Measurements from ENCODE around the gene NSUN3. TPM values are rescaled to one million over a fixed set of nuclear protein-coding genes. Genes with fewer than 3 reads are reported as not detected.

NSUN3 gene
- total RNA-seq, 2 experiments from 2014 or later: 15.4 to 17.1 TPM

- Mint-ChIP-seq H3K9me3 (ENCODE audit: low read depth) (peaks cover 2% of the 10 kb centered on the region), H3K27ac (no peak overlapping the region), H3K4me1 (no peaks in the 10 kb centered on the region), H3K4me3 (no peak overlapping the region), H3K27me3 (peaks cover 2% of the 10 kb centered on the region), H3K36me3 (ENCODE audit: low read depth) (peaks cover 23% of the 10 kb centered on the region)
- no peak for ATAC-seq
- ChIA-PET CTCF (interaction anchor here (1.1 kb wide), 1 partner anchor 8 kb away, joined by 3 read pairs; no protein-coding TSS in a partner anchor), POLR2A (interaction anchor here (0.7 kb wide), 1 partner anchor 60 kb away, joined by 5 read pairs; no protein-coding TSS in a partner anchor)
- peak; percentile 6 for DNase-seq
- intact Hi-C loops (cut with DNase I, micrococcal nuclease): no loop called here
These were observed 67.8 kb downstream of the NSUN3 start for GRCh38 chr3:94130690-94131089.

DNA sequence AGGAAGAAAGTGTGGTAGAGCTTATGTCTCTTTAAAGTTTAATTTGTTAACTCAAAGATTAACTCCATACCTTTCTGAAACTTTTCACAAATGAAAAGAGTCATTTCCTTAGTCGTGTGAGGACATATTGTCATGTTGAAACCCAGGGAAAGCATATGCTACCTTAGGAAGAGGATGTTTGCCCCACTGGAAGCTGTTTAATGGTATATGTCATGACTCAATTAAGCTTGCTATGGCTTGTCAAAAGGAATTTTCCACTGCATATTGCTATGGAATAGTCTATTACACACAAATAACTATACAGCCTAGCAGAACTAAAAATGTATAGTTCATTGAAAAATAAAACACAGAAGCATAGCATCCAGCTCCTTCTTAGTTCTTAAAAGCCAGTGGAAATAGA is 69.9 kb downstream of the NSUN3 start:
- H3K4me1 Mint-ChIP-seq: no peaks in the 10 kb centered on the region
- H3K27me3 Mint-ChIP-seq: peaks cover 7% of the 10 kb centered on the region
- peaks cover 2% of the 10 kb centered on the region for H3K9me3 Mint-ChIP-seq (ENCODE audit: low read depth)
- POLR2A ChIA-PET: no interaction called here
- DNase-seq: no peak
- CTCF ChIA-PET: interaction anchor here (0.5 kb wide), 1 partner anchor 112 kb away, joined by 3 read pairs; no protein-coding TSS in a partner anchor
- no peak overlapping the region for H3K27ac Mint-ChIP-seq
- ATAC-seq: no peak
- intact Hi-C loops (cut with DNase I, micrococcal nuclease): no loop called here
- H3K36me3 Mint-ChIP-seq (ENCODE audit: low read depth): peaks cover 10% of the 10 kb centered on the region
- H3K4me3 Mint-ChIP-seq: no peak overlapping the region

DNA sequence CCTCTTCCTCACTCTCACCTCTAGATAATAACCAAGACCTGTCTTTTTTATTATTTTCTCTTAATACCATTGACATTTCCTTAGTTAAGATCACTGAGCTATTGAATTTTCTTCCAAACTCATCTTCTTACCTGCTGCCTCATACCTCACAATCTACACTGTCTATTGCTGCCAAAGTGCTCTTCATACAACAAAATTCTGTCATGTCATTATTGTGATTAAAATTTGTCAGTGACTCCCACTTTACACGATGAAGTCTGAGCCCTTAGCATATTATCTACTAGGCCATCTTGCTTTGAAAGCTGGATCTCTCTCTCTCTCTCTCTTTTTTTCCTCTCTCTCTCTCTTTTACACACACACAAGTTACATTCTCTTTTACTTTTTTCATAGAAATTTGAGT is 73.3 kb downstream of the NSUN3 start:
- H3K36me3 Mint-ChIP-seq (ENCODE audit: low read depth): no peaks in the 10 kb centered on the region
- peaks cover 7% of the 10 kb centered on the region for H3K27me3 Mint-ChIP-seq
- ChIA-PET CTCF (no interaction called here), POLR2A (no interaction called here)
- intact Hi-C loops (cut with DNase I, micrococcal nuclease): no loop called here
- H3K9me3 Mint-ChIP-seq (ENCODE audit: low read depth): peaks cover 2% of the 10 kb centered on the region
- H3K27ac Mint-ChIP-seq: no peak overlapping the region
- ATAC-seq (no peak), DNase-seq (no peak)
- H3K4me1 Mint-ChIP-seq: no peaks in the 10 kb centered on the region
- H3K4me3 Mint-ChIP-seq: no peak overlapping the region

- no peaks in the 10 kb centered on the region for H3K4me1 Mint-ChIP-seq
- POLR2A ChIA-PET: no interaction called here
- DNase-seq (no peak), ATAC-seq (no peak)
- CTCF ChIA-PET: no interaction called here
- H3K36me3 Mint-ChIP-seq (ENCODE audit: low read depth): no peaks in the 10 kb centered on the region
- no peak overlapping the region for H3K27ac Mint-ChIP-seq
- H3K4me3 Mint-ChIP-seq: no peak overlapping the region
- peaks cover 2% of the 10 kb centered on the region for H3K9me3 Mint-ChIP-seq (ENCODE audit: low read depth)
- peaks cover 7% of the 10 kb centered on the region for H3K27me3 Mint-ChIP-seq
- intact Hi-C loops (cut with DNase I, micrococcal nuclease): no loop called here
These were observed 74.5 kb downstream of the NSUN3 start for GRCh38 chr3:94137377-94137776.

- Mint-ChIP-seq H3K4me1 (no peaks in the 10 kb centered on the region), H3K9me3 (ENCODE audit: low read depth) (no peaks in the 10 kb centered on the region), H3K36me3 (ENCODE audit: low read depth) (no peaks in the 10 kb centered on the region), H3K27me3 (peaks cover 9% of the 10 kb centered on the region), H3K4me3 (no peak overlapping the region), H3K27ac (no peak overlapping the region)
- CTCF ChIA-PET: interaction anchor here (0.6 kb wide), 2 partner anchors 24 to 173 kb away, joined by 3 read pairs; no protein-coding TSS in a partner anchor
- POLR2A ChIA-PET: no interaction called here
- ATAC-seq (no peak), DNase-seq (no peak)
- intact Hi-C loops (cut with DNase I, micrococcal nuclease): no loop called here
These were observed 83.6 kb downstream of the NSUN3 start for GRCh38 chr3:94146455-94146854.

- ChIA-PET CTCF (interaction anchor here (0.6 kb wide), 2 partner anchors 24 to 174 kb away, joined by 3 read pairs; no protein-coding TSS in a partner anchor), POLR2A (no interaction called here)
- no peaks in the 10 kb centered on the region for H3K36me3 Mint-ChIP-seq (ENCODE audit: low read depth)
These were observed 84.2 kb downstream of the NSUN3 start for GRCh38 chr3:94147012-94147411.

GRCh38 chr3:94150113-94150512 is 87.3 kb downstream of the NSUN3 start:
- CTCF ChIA-PET: interaction anchor here (1.5 kb wide), 1 partner anchor 84 kb away, joined by 3 read pairs; no protein-coding TSS in a partner anchor
- peaks cover 14% of the 10 kb centered on the region for H3K27me3 Mint-ChIP-seq
- no peaks in the 10 kb centered on the region for H3K4me1 Mint-ChIP-seq
- intact Hi-C loops (cut with DNase I, micrococcal nuclease): no loop called here
- POLR2A ChIA-PET: no interaction called here
- H3K9me3 Mint-ChIP-seq (ENCODE audit: low read depth): no peaks in the 10 kb centered on the region
- DNase-seq: no peak
- H3K27ac Mint-ChIP-seq: no peak overlapping the region
- H3K36me3 Mint-ChIP-seq (ENCODE audit: low read depth): no peaks in the 10 kb centered on the region
- no peak for ATAC-seq
- H3K4me3 Mint-ChIP-seq: no peak overlapping the region

More at GRCh38 chr3:94147012-94147411, 84.2 kb downstream of the NSUN3 start:
- H3K27me3 Mint-ChIP-seq: peaks cover 12% of the 10 kb centered on the region
- no peak overlapping the region for H3K27ac Mint-ChIP-seq
- H3K4me1 Mint-ChIP-seq: no peaks in the 10 kb centered on the region
- no peak for DNase-seq
- ATAC-seq: no peak
- H3K4me3 Mint-ChIP-seq: no peak overlapping the region
- H3K9me3 Mint-ChIP-seq (ENCODE audit: low read depth): no peaks in the 10 kb centered on the region
- intact Hi-C loops (cut with DNase I, micrococcal nuclease): no loop called here

- H3K4me3 Mint-ChIP-seq: no peak overlapping the region
- no peaks in the 10 kb centered on the region for H3K9me3 Mint-ChIP-seq (ENCODE audit: low read depth)
- H3K36me3 Mint-ChIP-seq (ENCODE audit: low read depth): no peaks in the 10 kb centered on the region
- intact Hi-C loops (cut with DNase I, micrococcal nuclease): no loop called here
- ChIA-PET POLR2A (no interaction called here), CTCF (no interaction called here)
- no peaks in the 10 kb centered on the region for H3K4me1 Mint-ChIP-seq
- no peak for ATAC-seq
- peaks cover 10% of the 10 kb centered on the region for H3K27me3 Mint-ChIP-seq
- DNase-seq: no peak
- H3K27ac Mint-ChIP-seq: no peak overlapping the region
These were observed 93.8 kb downstream of the NSUN3 start for GRCh38 chr3:94156626-94157025.

DNA sequence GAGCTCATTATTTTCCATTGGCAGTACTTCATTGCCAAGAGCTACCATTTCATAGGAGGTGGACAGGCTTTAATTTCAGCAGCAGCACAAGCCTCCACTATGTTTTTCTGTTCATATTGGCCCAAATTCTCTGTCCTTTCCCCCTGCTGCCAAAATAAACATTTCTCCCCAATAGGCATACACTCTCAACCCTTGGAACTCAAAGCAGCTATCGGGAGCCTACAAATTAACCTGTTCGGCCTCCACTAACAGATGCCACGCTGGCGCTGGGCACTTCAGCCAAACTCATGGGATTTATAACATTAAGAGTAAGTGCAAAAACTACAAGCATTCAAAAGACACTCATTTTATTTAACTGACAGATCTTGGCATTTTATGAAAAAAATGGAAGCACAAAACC is 95.7 kb downstream of the NSUN3 start:
- ChIA-PET CTCF (no interaction called here), POLR2A (no interaction called here)
- Mint-ChIP-seq H3K4me1 (no peaks in the 10 kb centered on the region), H3K4me3 (no peak overlapping the region), H3K27ac (no peak overlapping the region), H3K27me3 (peaks cover 7% of the 10 kb centered on the region), H3K36me3 (ENCODE audit: low read depth) (no peaks in the 10 kb centered on the region), H3K9me3 (ENCODE audit: low read depth) (no peaks in the 10 kb centered on the region)
- intact Hi-C loops (cut with DNase I, micrococcal nuclease): no loop called here
- ATAC-seq (no peak), DNase-seq (no peak)

DNA sequence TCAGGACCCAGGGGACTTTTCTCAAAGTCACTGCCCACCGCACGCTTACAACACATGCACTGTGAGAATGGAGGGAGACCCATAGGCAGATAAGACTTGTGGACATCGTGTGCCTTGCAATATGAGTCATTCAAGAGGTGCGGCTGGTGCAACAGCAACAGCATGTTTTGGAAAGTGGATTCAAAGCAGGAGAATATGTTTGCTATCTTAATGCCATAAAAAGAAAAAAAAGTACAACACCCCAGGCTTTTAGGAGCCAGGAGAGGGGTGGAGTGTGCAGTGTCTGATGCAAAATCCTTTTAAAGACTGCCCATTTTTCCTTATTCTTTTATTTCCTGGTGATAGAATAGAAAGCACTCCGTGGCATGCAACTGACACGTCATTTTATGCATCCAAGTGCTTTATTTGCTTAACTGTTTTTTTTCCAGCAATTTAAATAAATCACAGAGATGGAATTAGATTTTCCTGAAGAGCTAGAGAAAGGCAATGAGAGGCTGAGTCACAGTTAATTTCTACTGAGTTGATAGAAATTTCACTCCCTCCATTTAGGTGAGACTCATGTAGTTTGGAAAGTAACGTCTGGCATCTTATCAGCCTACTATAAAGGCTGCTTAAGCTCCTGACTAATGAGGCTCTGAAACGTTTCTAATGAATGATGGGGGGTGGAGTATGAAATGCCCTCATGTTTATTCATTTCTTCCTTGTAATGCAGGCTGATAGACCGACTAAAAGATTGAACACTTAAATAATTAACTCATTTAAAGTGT is 96.4 kb downstream of the NSUN3 start:
- Mint-ChIP-seq H3K4me1 (no peaks in the 10 kb centered on the region), H3K36me3 (ENCODE audit: low read depth) (no peaks in the 10 kb centered on the region), H3K27me3 (peaks cover 5% of the 10 kb centered on the region), H3K9me3 (ENCODE audit: low read depth) (no peaks in the 10 kb centered on the region), H3K27ac (no peak overlapping the region), H3K4me3 (no peak overlapping the region)
- ChIA-PET POLR2A (no interaction called here), CTCF (no interaction called here)
- DNase-seq (no peak), ATAC-seq (no peak)
- intact Hi-C loops (cut with DNase I, micrococcal nuclease): no loop called here

- intact Hi-C loops (cut with DNase I, micrococcal nuclease): no loop called here
- Mint-ChIP-seq H3K27me3 (peaks cover 7% of the 10 kb centered on the region), H3K36me3 (ENCODE audit: low read depth) (no peaks in the 10 kb centered on the region), H3K4me1 (no peaks in the 10 kb centered on the region), H3K9me3 (ENCODE audit: low read depth) (no peaks in the 10 kb centered on the region), H3K27ac (no peak overlapping the region), H3K4me3 (no peak overlapping the region)
- ChIA-PET POLR2A (no interaction called here), CTCF (no interaction called here)
- DNase-seq (peak; percentile 35), ATAC-seq (peak; percentile 96)
These were observed 99.8 kb downstream of the NSUN3 start for GRCh38 chr3:94162700-94163099.

- POLR2A ChIA-PET: no interaction called here
- Mint-ChIP-seq H3K36me3 (ENCODE audit: low read depth) (no peaks in the 10 kb centered on the region), H3K4me1 (no peaks in the 10 kb centered on the region), H3K27ac (no peak overlapping the region), H3K27me3 (peaks cover 5% of the 10 kb centered on the region), H3K4me3 (no peak overlapping the region), H3K9me3 (ENCODE audit: low read depth) (no peaks in the 10 kb centered on the region)
- DNase-seq: no peak
- intact Hi-C loops (cut with DNase I, micrococcal nuclease): no loop called here
- CTCF ChIA-PET: no interaction called here
- ATAC-seq: no peak
These were observed 104.5 kb downstream of the NSUN3 start for GRCh38 chr3:94167346-94167745.
